GM20000 (cell line): ENCODE data around the gene LINC01488.

Experiments
- DNase-seq: peaks from one replicate; pipeline ENCODE4 v3.0.0; 2012; ENCODE audit warnings: low spot score
- TF ChIP-seq, protein P1 (sequence below): IDR thresholded peaks from 2 replicates; pipeline ENCODE4 v1.5.1; 2012; ENCODE audit warnings: mild to moderate bottlenecking, control low read depth; ENCODE audit errors: extremely low read depth, missing control alignments

The LINC01488 gene

GRCh38 chr11:69488543-69488940 is 7.1 kb downstream of the LINC01488 start:
- no peak for DNase-seq

DNA sequence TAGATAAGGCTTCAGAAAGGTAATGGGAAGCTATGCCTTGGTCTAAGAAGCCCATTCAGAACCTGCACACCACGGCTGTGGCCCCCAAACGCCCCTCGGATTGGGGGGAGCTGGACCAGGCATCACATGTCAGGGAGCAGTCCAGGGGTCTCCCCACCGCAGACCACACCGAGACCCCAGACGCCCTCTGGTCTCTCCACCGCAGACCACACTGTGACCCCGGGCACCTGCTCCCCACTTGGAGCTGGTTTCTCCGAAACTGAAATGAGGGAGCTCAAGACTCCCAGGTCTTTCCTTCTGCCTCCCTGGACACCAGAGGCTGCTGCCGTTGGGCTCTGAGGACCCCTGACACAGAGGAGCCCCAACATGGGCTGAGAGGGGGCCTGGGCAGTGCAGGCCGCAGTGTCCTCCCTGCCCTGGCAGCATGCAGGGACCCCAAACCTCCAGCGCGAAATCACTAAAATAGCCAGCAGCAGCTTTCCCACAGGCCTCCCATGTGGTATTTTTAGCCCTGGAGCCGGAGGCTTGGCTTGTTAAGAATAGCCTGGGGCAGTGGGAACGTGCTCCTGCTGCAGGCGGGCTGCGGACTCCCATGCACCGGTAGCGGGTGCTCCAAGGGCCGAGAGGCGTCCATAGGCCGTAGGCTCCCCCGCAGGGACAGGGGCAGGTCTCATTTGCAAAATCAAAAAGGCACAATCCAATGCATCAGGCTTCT is 7.7 kb downstream of the LINC01488 start:
- no peak for DNase-seq
- TF ChIP-seq, protein P1, sequence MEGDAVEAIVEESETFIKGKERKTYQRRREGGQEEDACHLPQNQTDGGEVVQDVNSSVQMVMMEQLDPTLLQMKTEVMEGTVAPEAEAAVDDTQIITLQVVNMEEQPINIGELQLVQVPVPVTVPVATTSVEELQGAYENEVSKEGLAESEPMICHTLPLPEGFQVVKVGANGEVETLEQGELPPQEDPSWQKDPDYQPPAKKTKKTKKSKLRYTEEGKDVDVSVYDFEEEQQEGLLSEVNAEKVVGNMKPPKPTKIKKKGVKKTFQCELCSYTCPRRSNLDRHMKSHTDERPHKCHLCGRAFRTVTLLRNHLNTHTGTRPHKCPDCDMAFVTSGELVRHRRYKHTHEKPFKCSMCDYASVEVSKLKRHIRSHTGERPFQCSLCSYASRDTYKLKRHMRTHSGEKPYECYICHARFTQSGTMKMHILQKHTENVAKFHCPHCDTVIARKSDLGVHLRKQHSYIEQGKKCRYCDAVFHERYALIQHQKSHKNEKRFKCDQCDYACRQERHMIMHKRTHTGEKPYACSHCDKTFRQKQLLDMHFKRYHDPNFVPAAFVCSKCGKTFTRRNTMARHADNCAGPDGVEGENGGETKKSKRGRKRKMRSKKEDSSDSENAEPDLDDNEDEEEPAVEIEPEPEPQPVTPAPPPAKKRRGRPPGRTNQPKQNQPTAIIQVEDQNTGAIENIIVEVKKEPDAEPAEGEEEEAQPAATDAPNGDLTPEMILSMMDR: no peak

More at GRCh38 chr11:69488543-69488940, 7.1 kb downstream of the LINC01488 start:
- TF ChIP-seq, protein P1: no peak

DNA sequence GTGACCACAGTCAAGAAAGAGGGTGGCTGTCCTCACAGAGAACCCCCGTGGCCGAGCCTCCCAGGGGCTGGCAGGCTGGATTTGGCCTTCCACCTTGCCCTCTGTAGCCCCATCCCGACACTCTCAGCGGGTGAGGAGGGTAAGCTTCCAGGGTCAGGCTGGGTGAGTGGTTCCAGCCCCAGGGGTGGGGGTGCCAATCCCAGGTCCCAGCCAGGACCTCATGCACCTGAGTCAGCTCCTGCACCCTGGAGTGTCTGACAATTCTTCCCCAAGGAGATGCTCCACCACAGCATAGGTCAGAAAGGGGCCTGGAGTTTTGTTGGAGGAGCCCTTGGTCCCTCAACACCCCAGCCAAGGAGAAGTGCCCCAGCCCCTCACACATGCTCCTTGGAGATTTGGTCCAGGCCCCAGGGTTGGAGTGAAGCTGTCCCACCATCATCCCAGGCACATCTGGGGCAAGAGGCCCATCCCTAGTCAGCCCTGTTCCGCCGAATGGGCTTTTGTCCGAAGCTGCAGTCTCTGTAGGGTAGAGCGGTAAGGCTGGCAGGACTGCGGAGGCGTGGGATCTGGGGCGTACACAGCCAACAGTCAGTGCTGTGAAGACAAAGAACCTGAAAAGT is 8.4 kb downstream of the LINC01488 start:
- no peak for DNase-seq
- TF ChIP-seq, protein P1: no peak

DNA sequence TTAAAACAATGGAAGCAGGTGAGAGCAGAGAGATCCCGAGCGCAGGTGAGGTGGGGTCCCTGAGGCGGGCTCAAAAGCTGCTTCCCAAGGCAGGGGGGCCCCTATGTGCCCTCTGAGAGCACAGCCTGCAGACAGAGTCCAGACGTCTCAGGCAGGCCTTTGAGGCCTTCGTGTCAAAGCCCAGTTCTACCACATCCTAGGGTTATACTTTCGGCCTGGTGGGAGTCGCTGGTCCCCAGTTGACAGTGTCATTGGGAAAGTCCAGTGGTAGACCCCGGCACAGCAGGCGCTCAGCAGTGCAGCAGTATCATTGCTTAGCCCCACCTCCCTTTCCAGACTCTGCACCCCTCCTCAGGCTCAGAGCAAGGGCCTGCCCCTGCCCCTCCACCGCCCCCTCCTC is 9.1 kb downstream of the LINC01488 start:
- TF ChIP-seq, protein P1: no peak
- DNase-seq: no peak

DNA sequence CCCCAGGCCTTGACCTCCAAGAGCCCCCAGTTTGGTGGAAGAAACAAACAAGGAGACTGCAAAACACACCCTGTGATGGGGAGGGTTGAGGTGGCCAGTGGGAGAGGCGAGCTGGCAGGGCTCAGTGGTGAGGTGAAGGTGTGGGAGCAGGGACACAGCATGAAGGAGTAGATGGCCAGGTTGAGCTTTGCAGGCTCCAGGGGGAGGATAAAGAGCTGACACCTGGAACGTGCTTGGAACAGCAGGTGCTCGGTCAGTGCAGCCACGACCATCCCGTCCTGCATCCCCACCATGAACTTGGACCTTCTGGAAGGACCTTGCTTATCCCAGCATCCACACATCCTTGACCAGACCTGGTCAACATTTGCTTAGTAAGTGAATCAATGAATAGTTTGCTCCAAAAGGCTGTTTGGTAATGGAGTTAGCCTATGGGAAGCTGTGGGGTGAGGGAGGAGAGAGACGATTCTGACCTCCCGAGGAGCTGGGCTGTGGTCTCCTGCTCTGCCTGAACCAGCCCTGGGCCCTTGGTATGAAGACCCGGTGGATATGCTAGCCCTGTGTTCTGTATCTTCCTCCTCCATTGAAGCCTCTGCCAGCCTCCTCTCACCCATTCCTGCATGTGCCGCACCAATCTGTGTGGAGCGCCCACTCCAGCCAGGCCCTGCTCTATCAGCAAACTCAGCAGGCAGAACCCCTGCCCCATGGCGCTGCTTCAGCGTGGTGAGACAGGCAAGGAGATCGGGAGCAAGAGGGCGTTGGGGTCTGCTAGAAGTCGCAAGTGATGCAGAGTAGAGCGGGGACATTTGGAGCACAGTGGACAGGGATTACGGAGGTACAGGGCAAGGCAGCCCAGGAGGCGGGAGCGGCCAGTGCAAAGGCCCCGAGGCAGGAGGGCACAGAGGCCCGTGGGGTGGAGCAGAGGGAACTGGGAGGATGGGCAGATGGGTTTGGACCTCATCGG is 9.9 kb downstream of the LINC01488 start:
- TF ChIP-seq, protein P1: no peak
- DNase-seq: no peak

- DNase-seq: no peak
- TF ChIP-seq, protein P1: no peak
Measured at GRCh38 chr11:69492201-69492991, 10.9 kb downstream of the LINC01488 start.
